GM18505 (cell line): ENCODE results near the gene SYK.
A peak's percentile ranks its signal among the peaks of the same experiment; 100 is the strongest.

ENCODE experiments used
- ATAC-seq: cut with Tn5 transposase; IDR thresholded peaks from one replicate; pipeline ENCODE4 v1.9.1; 2021; ENCODE audit not compliant: unreplicated experiment
- POLR2A ChIP-seq: IDR thresholded peaks from 4 replicates; pipeline ENCODE4 v1.6.1; 2011; ENCODE audit warnings: borderline replicate concordance; ENCODE audit not compliant: insufficient read depth, insufficient read length; ENCODE audit errors: extremely low read depth

The SYK gene

DNA sequence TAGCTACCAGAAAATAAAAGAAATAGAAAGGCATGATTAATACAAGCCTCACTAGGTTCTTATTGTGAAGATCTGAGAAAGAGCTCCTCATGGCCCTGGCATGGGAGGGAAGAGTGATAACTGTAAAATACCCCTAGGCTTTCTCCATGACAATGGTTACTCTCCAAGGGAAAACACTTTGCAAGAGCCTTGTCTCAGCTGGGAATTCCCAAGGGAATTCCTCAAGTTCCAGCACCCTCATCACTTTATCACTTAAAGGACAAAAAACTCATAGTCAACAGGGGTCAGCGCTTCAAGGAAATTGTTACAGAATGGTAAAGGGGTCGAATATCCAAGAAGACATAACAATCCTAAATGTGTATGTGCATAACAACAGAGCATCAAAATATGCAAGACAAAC, 21.2 kb downstream of the SYK start:
- no peak for ATAC-seq
- TF ChIP-seq POLR2A = no peak

GRCh38 chr9:90825586-90825985, 24.0 kb downstream of the SYK start:
- no peak for ATAC-seq
- no peak for TF ChIP-seq POLR2A

DNA sequence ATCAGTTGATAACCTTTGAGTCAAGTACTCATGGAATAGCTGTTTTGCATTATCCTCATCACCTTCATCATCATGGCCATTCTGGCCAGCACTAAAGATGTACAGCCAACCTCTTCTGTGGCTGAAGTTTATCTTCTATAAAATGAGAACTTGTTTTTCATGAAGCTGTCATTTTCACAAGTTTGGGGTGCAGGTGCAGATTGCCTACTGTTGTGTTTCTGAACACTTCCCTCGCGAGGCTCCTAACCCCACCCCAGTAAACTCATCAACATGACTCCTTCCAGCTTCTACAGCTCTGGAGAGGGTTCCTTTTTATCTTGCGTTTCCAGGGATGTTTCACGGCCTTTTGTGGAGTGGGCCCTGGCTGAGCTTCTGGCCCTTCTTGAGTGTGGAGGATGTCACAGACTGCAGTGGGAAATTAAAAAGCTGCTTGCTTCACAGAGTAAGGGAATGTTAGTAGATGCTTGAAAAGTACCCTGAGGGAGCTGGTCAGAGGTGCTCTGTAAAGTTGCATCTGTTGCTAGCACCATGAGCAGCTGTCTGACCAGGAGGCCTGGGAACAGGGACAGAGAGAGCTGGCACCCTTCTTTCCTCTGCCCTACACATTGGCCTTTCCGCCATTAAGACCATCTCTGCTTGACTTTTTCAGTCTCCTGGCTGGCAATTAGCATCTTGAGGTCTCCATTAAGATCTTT, 24.9 kb downstream of the SYK start:
- ATAC-seq = no peak
- TF ChIP-seq POLR2A = no peak

DNA sequence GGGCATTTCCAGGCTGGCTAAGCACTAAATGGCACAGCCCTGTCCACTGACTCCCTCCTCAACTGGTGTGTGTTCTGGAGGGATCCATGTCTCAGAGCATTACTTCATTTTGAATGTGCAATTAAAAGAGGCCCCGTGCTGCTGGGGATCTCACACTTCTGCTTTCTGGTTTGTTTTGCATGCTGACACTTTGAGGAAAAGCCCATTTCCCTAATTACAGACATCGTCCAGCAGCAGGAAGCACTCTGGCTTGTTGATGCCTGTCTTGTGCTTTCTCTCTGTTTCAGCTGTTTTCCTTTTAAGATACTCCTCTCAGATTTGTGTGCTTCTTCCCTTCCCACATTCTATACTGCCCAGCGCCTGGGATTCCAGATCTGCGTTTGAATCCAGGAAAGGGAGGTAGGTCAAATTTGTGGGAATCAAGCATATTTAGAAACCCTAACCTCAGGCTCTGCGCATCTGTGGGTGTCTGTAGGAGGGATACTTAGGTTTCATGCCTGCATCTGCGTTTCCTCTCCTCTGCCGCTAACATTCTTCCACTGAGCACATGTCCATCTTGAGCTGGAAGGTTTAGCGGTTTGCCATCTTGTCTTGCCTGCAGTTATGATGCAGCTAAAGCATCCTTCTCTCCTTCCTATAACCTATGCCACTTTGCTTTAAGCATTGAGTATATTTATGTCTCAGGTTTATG, 25.7 kb downstream of the SYK start:
- TF ChIP-seq POLR2A = peak; percentile 30
- no peak for ATAC-seq

- no peak for TF ChIP-seq POLR2A
- no peak for ATAC-seq
Observed at GRCh38 chr9:90830051-90830450, 28.4 kb downstream of the SYK start.

DNA sequence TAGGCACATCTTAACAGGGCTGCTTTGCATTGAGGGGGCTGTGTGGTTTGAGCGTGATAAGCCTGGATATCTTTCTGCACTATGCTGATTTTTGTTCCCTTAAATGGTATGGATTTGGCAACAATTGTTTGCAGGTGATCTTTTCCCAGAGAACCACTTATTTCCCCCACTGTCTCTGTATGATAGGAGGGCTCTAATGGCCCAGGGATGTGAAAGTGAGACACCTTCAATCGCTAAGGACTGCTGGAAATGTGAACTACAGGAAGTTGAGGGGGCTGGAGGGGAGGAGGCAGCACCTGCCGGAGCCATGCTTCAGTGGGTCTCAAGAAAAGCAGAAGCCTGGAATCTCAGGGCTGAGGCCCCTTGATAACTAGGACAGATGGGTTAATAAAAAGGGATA, 29.4 kb downstream of the SYK start:
- TF ChIP-seq POLR2A = no peak
- peak; percentile 41 for ATAC-seq

GRCh38 chr9:90832261-90832660, 30.6 kb downstream of the SYK start:
- ATAC-seq = no peak
- TF ChIP-seq POLR2A = no peak

DNA sequence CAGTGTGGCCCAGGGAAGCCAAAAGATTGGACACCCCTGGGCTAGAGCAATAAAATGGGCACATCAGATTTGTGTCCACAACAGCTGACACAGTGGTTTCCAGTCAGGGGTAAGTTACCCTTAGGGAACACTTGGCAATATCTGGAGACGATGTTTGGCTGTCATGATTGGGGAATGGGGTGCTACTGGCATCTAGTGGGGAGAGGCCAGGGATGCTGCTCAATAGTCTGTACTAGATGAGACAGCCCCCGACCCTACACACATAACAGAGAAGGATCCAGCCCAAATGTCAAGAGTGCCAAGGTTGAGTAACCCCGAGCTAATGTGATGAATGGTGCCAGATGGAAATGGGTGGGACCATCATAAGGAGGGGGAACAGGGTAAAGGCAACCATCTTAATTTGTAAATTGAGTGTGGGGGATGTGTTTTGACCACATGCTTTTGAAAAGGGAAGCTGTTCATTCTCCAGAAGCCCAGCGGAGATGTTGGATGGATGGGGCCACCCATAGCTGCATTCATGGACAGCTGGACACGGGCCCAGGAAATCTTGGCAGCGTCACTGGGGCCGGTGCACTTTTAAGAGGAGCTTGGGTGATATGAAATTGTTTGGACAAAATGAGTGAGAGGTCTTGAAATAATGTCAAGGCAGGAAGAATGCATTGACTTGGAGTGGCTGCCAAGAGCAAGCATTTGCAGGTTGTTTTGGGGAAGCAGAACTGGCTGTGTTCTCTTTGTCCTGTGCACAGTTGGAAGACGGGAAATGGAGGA, 33.4 kb downstream of the SYK start:
- TF ChIP-seq POLR2A = no peak
- no peak for ATAC-seq

- ATAC-seq = no peak
- no peak for TF ChIP-seq POLR2A
Observed at GRCh38 chr9:90836411-90837080, 34.9 kb downstream of the SYK start.

DNA sequence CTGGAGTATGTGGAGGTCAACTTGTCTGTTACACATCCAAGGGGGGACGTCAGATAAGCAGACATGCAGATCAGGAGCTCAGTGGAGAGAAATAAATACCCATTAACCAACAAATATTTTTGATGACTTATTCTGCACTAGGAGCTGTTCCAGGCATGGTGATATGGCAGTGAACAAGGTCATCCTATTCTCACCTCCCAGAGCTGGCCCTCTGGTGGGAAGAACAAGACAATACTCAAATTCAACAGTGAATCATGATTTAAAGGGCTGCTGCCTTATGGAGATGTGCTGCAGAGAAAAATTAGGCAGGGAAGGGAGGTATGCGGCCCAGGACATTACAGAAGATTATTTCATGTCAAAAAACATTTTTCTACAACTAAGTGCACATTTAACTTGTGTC, 36.5 kb downstream of the SYK start:
- no peak for ATAC-seq
- TF ChIP-seq POLR2A = no peak

GRCh38 chr9:90838581-90839154, 37.0 kb downstream of the SYK start:
- no peak for TF ChIP-seq POLR2A
- no peak for ATAC-seq

GRCh38 chr9:90839183-90839728, 37.6 kb downstream of the SYK start:
- no peak for ATAC-seq
- no peak for TF ChIP-seq POLR2A

- no peak for ATAC-seq
- TF ChIP-seq POLR2A = no peak
Observed at GRCh38 chr9:90840696-90841095, 39.1 kb downstream of the SYK start.
